MCF 10A (cell line): ENCODE measurements around the gene EWSR1. TPM values are rescaled to one million over a fixed set of nuclear protein-coding genes. Genes with fewer than 3 reads are reported as not detected.
A peak's percentile ranks its signal among the peaks of the same experiment; 100 is the strongest.

Source experiments
- BruUV-seq: library from RNA; stranded (reverse); fragments of 400-500 nt; replicated peaks from 2 replicates; lab custom pipeline; 2021; lab: Mats Ljungman, UMichigan
- CTCF ChIA-PET: fragments of 300-600 bp; sonication (Branson Sonifier 250); formaldehyde crosslinking; extraction: SDS; loops from one replicate; lab custom pipeline; 2021; ENCODE audit warnings: antibody characterized with exemption, inconsistent platforms; lab: Yijun Ruan, JAX
- POLR2A ChIA-PET: fragments of 300-600, 350-650 bp; sonication (Branson Sonifier 250); formaldehyde crosslinking; extraction: SDS; loops from one replicate; lab custom pipeline; 2020; ENCODE audit warnings: antibody characterized with exemption, inconsistent platforms; lab: Yijun Ruan, JAX
- DNase-seq: peaks from one replicate; pipeline ENCODE4 v3.0.0-alpha.2; 2018; ENCODE audit not compliant: unreplicated experiment
- H3K27ac Mint-ChIP-seq: one replicate; pipeline ENCODE4 v1.8.0; 2022; ENCODE audit warnings: mild to moderate bottlenecking, low read depth, mixed read lengths; ENCODE audit not compliant: unreplicated experiment
- H3K27me3 Mint-ChIP-seq: one replicate; pipeline ENCODE4 v1.8.0; 2022; ENCODE audit warnings: mixed read lengths; ENCODE audit not compliant: insufficient read depth, unreplicated experiment
- H3K36me3 Mint-ChIP-seq: one replicate; pipeline ENCODE4 v1.8.0; 2022; ENCODE audit warnings: mild to moderate bottlenecking, moderate library complexity, mixed read lengths; ENCODE audit not compliant: insufficient read depth, unreplicated experiment
- H3K4me1 Mint-ChIP-seq: one replicate; pipeline ENCODE4 v1.8.0; 2022; ENCODE audit warnings: mixed read lengths; ENCODE audit not compliant: insufficient read depth, unreplicated experiment
- H3K4me3 Mint-ChIP-seq: one replicate; pipeline ENCODE4 v1.8.0; 2022; ENCODE audit warnings: mild to moderate bottlenecking, moderate library complexity, mixed read lengths; ENCODE audit not compliant: unreplicated experiment
- H3K9me3 Mint-ChIP-seq: one replicate; pipeline ENCODE4 v1.8.0; 2022; ENCODE audit warnings: mixed read lengths; ENCODE audit not compliant: unreplicated experiment
- intact Hi-C: fragments of 100-400 bp; cut with micrococcal nuclease; formaldehyde crosslinking; loops from 2 replicates; pipeline ENCODE4 v1.14.1; 2022
- total RNA-seq: library from RNA; stranded (reverse); gene quantifications from 2 replicates; pipeline ENCODE4 v1.2.3, GENCODE V29; 2022
- TF ChIP-seq, protein P1 (sequence below): fragments of 200-600 bp; IDR thresholded peaks from one replicate; pipeline ENCODE4 v1.8.0; 2022; ENCODE audit warnings: antibody characterized with exemption, mild to moderate bottlenecking; ENCODE audit not compliant: unreplicated experiment

Gene EWSR1
- total RNA-seq, 1 experiment from 2014 or later: 486 TPM

DNA sequence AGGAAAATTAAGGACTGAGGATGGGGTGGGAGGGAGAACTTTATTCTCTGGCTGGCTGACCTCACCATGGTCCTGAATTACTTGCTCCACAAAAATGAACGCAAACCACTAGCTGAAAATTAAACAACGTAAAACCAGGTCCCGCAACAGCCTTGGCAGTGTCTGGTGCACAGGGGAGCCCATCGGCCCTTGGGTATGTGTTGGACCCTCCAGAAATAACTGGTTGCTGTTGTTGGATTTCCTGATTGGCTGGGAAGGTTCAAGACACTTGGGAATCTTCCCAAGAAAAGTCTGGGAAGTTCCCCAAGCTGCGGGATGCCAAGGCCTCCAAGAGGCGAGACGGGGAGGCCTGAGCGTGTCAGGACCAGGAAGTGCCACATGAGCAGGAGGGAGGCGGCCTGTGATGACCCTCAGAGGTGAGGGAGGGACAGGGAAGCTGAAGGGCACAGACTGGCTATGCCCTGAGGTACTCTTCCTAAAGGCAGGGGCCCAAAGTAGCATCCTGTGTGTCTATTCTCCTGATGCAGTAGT, 57.8 kb downstream of the EWSR1 start:
- Mint-ChIP-seq H3K27ac (no peak overlapping the region), H3K9me3 (no peaks in the 10 kb centered on the region), H3K4me1 (peaks cover 5% of the 10 kb centered on the region), H3K27me3 (no peaks in the 10 kb centered on the region), H3K36me3 (peaks cover 34% of the 10 kb centered on the region), H3K4me3 (no peak overlapping the region)
- ChIA-PET POLR2A (interaction anchor here (2.6 kb wide), 1 partner anchor 18 kb away, joined by 11 read pairs; the partner anchor contains the start of gene GAS2L1), CTCF (no interaction called here)
- TF ChIP-seq, protein P1, sequence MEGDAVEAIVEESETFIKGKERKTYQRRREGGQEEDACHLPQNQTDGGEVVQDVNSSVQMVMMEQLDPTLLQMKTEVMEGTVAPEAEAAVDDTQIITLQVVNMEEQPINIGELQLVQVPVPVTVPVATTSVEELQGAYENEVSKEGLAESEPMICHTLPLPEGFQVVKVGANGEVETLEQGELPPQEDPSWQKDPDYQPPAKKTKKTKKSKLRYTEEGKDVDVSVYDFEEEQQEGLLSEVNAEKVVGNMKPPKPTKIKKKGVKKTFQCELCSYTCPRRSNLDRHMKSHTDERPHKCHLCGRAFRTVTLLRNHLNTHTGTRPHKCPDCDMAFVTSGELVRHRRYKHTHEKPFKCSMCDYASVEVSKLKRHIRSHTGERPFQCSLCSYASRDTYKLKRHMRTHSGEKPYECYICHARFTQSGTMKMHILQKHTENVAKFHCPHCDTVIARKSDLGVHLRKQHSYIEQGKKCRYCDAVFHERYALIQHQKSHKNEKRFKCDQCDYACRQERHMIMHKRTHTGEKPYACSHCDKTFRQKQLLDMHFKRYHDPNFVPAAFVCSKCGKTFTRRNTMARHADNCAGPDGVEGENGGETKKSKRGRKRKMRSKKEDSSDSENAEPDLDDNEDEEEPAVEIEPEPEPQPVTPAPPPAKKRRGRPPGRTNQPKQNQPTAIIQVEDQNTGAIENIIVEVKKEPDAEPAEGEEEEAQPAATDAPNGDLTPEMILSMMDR: no peak
- intact Hi-C loops: no loop called here
- DNase-seq: no peak
- BruUV-seq: no TSS peak

DNA sequence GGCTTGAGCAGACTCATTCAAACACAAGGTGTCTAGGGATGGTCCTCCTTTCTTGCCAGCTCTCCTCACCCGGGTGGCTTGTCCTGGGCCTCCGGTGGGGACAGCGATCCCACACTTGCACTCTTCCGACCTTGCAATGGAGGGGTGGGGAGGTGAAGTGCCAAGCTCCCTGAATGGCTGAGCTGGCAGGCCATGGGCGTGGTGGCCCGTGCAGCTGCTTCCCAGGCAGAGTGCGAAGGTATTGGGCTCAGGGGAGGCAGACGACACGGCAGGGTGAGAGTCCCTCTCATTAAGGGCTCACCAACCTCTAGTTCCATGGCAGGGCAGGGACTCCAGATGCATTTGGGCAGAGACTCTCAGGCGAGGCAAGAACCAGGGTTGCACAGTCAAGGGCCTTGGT, 58.4 kb downstream of the EWSR1 start:
- intact Hi-C loops: no loop called here
- no TSS peak for BruUV-seq
- DNase-seq: no peak
- Mint-ChIP-seq H3K4me3 (no peak overlapping the region), H3K27ac (no peak overlapping the region), H3K27me3 (no peaks in the 10 kb centered on the region), H3K9me3 (no peaks in the 10 kb centered on the region), H3K4me1 (peaks cover 5% of the 10 kb centered on the region), H3K36me3 (peaks cover 36% of the 10 kb centered on the region)
- POLR2A ChIA-PET: interaction anchor here (2.6 kb wide), 1 partner anchor 19 kb away, joined by 11 read pairs; the partner anchor contains the start of gene GAS2L1
- CTCF ChIA-PET: interaction anchor here (0.7 kb wide), 1 partner anchor 1060 kb away, joined by 3 read pairs; no protein-coding TSS in a partner anchor
- TF ChIP-seq, protein P1: no peak

DNA sequence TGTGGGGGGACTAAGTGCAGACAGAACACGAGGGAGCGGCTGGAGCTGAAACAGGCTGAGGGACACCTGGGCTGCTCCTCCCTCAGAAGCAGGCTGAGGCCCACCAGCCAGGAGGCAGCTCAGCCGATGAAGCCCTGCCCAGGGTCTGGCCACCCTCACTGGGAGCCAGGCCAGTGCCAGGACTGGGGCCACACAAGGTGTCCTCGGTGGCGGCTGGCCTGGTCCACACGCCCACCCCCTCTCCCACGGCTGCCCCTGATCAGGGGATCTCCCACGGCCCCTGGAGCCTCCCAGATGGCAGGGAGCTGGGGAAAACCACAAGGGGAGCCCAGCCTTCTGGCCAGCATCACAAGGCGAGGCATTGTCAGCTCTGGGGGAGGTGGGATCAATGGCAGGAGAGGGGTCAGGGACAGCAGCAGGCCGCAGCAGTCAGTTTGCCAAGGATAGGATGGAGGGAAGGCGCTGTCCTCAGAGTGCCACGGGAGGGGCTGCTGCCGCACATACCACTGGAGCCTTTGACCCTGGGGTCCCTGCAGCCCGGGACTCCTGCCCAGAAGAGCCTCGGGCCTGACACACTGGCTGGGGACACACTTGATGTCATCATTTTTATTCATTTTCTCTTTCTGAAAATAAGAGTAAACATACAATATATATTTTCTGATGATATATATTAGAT, 59.2 kb downstream of the EWSR1 start:
- ChIA-PET POLR2A (interaction anchor here (2.6 kb wide), 1 partner anchor 19 kb away, joined by 11 read pairs; the partner anchor contains the start of gene GAS2L1), CTCF (interaction anchor here (0.6 to 0.7 kb wide), 2 partner anchors 144 to 1059 kb away, joined by 3 read pairs; no protein-coding TSS in a partner anchor)
- Mint-ChIP-seq H3K4me3 (no peak overlapping the region), H3K27ac (no peak overlapping the region), H3K27me3 (no peaks in the 10 kb centered on the region), H3K9me3 (no peaks in the 10 kb centered on the region), H3K4me1 (peaks cover 5% of the 10 kb centered on the region), H3K36me3 (peaks cover 40% of the 10 kb centered on the region)
- no peak for DNase-seq
- no TSS peak for BruUV-seq
- intact Hi-C loops: no loop called here
- TF ChIP-seq, protein P1: no peak

DNA sequence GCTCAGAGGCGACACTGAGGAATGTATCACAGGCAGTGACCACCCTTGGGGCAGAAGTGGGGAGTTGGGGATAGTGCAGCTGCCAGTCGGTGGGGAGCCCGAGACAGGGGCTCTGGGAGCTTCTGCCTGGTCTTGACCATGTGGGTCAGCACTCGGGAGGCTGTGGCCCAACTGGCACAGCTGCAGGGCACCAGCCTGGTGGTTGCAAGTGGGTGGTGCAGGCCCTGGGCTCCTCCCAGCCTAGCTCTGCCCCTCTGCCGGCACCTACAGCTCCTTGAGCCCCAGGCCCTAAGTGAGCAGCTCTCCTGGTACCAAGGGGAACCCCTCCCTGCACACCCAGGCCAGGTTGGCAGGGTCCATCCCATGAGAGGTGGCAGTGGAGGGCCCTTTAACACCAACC, 60.0 kb downstream of the EWSR1 start:
- TSS peak; percentile 43 for BruUV-seq
- CTCF ChIA-PET: no interaction called here

More for the DNA sequence above, 60.0 kb downstream of the EWSR1 start:
- intact Hi-C loops: no loop called here
- Mint-ChIP-seq H3K27me3 (no peaks in the 10 kb centered on the region), H3K9me3 (no peaks in the 10 kb centered on the region), H3K4me3 (no peak overlapping the region), H3K36me3 (peaks cover 42% of the 10 kb centered on the region), H3K4me1 (peaks cover 5% of the 10 kb centered on the region), H3K27ac (no peak overlapping the region)
- DNase-seq: no peak
- TF ChIP-seq, protein P1: no peak
- POLR2A ChIA-PET: interaction anchor here (2.6 kb wide), 1 partner anchor 20 kb away, joined by 11 read pairs; the partner anchor contains the start of gene GAS2L1
